ENCODE measurements around the gene FRMPD1. TPM values are rescaled to one million over a fixed set of nuclear protein-coding genes. Genes with fewer than 3 reads are reported as not detected.

FRMPD1 gene
- total and polyA plus RNA-seq, 10 of the 15 experiments (the other 5 are each of a cell fraction or from before 2014, with no cell fraction given): 0.01 to 0.08 (median 0.05) TPM; not detected in 6

DNA sequence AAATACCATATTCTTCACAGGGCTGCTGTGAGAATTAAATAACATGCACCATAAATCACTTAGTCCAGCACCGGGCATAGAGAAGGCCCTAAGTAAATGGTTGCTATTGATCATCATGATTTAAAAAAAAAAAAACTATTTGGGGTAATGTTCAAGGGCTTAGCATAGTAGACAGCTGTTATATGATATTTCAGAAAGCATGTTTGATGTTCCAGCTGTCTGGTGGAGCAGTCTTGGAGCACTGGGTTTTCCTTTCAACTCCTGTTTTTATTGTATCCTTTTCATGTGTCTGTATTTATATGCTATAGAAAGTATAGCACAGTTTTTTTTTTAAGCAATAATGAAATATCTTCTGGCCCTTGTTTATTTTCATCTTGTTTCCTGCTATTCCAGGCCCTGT is 30.4 kb upstream of the FRMPD1 start (continued):
- TF ChIP-seq, protein P1, sequence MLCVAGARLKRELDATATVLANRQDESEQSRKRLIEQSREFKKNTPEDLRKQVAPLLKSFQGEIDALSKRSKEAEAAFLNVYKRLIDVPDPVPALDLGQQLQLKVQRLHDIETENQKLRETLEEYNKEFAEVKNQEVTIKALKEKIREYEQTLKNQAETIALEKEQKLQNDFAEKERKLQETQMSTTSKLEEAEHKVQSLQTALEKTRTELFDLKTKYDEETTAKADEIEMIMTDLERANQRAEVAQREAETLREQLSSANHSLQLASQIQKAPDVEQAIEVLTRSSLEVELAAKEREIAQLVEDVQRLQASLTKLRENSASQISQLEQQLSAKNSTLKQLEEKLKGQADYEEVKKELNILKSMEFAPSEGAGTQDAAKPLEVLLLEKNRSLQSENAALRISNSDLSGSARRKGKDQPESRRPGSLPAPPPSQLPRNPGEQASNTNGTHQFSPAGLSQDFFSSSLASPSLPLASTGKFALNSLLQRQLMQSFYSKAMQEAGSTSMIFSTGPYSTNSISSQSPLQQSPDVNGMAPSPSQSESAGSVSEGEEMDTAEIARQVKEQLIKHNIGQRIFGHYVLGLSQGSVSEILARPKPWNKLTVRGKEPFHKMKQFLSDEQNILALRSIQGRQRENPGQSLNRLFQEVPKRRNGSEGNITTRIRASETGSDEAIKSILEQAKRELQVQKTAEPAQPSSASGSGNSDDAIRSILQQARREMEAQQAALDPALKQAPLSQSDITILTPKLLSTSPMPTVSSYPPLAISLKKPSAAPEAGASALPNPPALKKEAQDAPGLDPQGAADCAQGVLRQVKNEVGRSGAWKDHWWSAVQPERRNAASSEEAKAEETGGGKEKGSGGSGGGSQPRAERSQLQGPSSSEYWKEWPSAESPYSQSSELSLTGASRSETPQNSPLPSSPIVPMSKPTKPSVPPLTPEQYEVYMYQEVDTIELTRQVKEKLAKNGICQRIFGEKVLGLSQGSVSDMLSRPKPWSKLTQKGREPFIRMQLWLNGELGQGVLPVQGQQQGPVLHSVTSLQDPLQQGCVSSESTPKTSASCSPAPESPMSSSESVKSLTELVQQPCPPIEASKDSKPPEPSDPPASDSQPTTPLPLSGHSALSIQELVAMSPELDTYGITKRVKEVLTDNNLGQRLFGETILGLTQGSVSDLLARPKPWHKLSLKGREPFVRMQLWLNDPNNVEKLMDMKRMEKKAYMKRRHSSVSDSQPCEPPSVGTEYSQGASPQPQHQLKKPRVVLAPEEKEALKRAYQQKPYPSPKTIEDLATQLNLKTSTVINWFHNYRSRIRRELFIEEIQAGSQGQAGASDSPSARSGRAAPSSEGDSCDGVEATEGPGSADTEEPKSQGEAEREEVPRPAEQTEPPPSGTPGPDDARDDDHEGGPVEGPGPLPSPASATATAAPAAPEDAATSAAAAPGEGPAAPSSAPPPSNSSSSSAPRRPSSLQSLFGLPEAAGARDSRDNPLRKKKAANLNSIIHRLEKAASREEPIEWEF (IDR thresholded peaks at IDR 0.05; ENCODE audit: insufficient replicate concordance, low read depth, low read length): no peak
- no peak for TF ChIP-seq FOXK2 (IDR thresholded peaks at IDR 0.05)

DNA sequence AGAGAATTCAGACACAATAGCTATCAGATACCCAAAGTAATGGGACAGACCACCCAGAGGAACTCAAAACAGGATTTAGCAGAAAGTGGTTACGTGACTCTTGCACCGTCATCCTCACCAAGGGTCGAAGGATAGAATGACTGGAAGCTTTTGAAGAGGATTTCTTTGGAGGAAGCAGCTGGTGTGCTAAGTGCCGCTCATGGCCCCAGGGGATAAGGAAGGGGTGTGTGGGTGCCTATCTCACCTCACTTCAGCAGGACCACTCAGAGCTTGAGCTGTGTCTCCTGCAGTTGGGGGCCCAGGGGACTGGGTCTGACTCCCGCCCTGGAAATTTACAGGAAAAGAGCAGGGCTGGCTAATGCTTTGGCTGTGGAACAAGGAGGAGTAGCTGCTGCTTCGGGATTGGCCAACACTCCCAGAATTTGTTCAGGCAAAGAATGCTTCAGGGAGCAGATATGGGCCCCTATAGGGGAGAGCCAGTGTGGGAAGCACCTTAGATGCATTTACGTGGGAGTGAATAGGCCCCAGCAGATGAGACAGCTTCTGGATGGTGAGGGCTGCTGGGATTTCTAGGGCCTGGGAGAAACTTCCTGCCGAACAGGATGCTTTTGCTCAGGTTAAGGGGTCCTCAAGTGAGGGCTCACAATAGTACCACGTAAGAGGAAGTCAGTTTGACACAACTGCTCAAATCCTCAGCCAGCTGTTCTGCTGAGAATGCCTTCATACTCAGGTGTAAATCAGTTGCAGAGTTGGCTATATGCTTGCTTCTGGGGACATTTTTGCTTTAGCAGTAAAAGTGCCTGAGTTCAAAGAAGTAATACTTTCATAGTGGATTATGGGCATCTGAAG is 29.3 kb upstream of the FRMPD1 start:
- DNase-seq (ENCODE audit: low read depth, low spot score) (no peak), ATAC-seq (no peak), FAIRE-seq (no peak)
- ChIA-PET RAD21 (ENCODE audit: unreplicated experiment) (no interaction called here), POLR2A (no interaction called here), SMC1A (ENCODE audit: uncharacterized antibody, unreplicated experiment) (no interaction called here), CTCF (interaction anchor here (1.2 kb wide), 1 partner anchor 141 kb away, joined by 3 read pairs; no protein-coding TSS in a partner anchor)
- H3K4me1 ChIP-seq (ENCODE audit: control insufficient read depth, insufficient read depth, low read length): no peaks in the 10 kb centered on the region
- H3K4me3 ChIP-seq: no peak overlapping the region
- no peak overlapping the region for H3K27ac ChIP-seq (ENCODE audit: control insufficient read depth, insufficient read depth)
- 20% methylated on average over 9 of the region's 9 CpGs for WGBS (ENCODE audit: insufficient coverage, insufficient replicate concordance, low lambda C conversion rate, missing lambda C conversion rate)
- in situ Hi-C loops (cut with MboI): no loop called here
- no peak overlapping the region for H3K9ac ChIP-seq (ENCODE audit: control insufficient read depth, insufficient read depth, low read length)
- peaks cover 0 to 4% of the 10 kb centered on the region in 2 experiments; a peak in 2 of 4 replicates for H3K27me3 ChIP-seq (replicated peaks in 1 of 2; ENCODE audit: control insufficient read depth in 2 of 2, insufficient read depth in 2 of 2, low read length in 1 of 2)
- BruUV-seq (replicated peaks): no TSS peak
- no peaks in the 10 kb centered on the region for H3K36me3 ChIP-seq (ENCODE audit: control insufficient read depth in 2 of 2, insufficient read depth in 2 of 2, low read length in 1 of 2)
- H3K9me3 ChIP-seq (replicated peaks; ENCODE audit: control insufficient read depth, insufficient read depth, low read length): no peaks in the 10 kb centered on the region
- no peaks in the 10 kb centered on the region for H3K79me2 ChIP-seq (ENCODE audit: control insufficient read depth, insufficient read depth, low read length)
- intact Hi-C loops (cut with micrococcal nuclease; ENCODE audit: unreplicated experiment): no loop called here
- H3K4me2 ChIP-seq (ENCODE audit: control insufficient read depth, insufficient read depth): no peak overlapping the region
- H2AFZ ChIP-seq (ENCODE audit: control insufficient read depth, low read depth, low read length): no peak overlapping the region
- TF ChIP-seq MTA3 (IDR thresholded peaks at IDR 0.05; ENCODE audit: borderline replicate concordance, low read length) (no peak), EGR1 (IDR thresholded peaks at IDR 0.05; ENCODE audit: borderline replicate concordance in 1 of 2, low read depth in 2 of 2, low read length in 2 of 2) (no peak), IKZF1 (conservative IDR thresholded peaks at IDR 0.05) (no peak), FOXK2 (IDR thresholded peaks at IDR 0.05) (no peak), RELA (IDR thresholded peaks at IDR 0.05; ENCODE audit: borderline replicate concordance, partially characterized antibody) (no peak), GABPA (IDR thresholded peaks at IDR 0.05; ENCODE audit: low read depth) (no peak), CHD4 (IDR thresholded peaks at IDR 0.05) (no peak)
- TF ChIP-seq, protein P2, sequence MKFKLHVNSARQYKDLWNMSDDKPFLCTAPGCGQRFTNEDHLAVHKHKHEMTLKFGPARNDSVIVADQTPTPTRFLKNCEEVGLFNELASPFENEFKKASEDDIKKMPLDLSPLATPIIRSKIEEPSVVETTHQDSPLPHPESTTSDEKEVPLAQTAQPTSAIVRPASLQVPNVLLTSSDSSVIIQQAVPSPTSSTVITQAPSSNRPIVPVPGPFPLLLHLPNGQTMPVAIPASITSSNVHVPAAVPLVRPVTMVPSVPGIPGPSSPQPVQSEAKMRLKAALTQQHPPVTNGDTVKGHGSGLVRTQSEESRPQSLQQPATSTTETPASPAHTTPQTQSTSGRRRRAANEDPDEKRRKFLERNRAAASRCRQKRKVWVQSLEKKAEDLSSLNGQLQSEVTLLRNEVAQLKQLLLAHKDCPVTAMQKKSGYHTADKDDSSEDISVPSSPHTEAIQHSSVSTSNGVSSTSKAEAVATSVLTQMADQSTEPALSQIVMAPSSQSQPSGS (IDR thresholded peaks at IDR 0.05; ENCODE audit: low read length): no peak
- no peaks in the 10 kb centered on the region for H4K20me1 ChIP-seq (ENCODE audit: control insufficient read depth, insufficient read depth)

Measured in GM12878 (cell line).